GM18505 (cell line): Measurements from ENCODE around the gene CRYGB.
"Not testable (repeated sequence)": the region's sequence is repeated elsewhere in the genome, so short reads cannot be mapped to it uniquely, and the experiment has no call there.

Source experiments
- ATAC-seq: cut with Tn5 transposase; IDR thresholded peaks from one replicate; pipeline ENCODE4 v1.9.1; 2021; ENCODE audit not compliant: unreplicated experiment
- POLR2A ChIP-seq: IDR thresholded peaks from 4 replicates; pipeline ENCODE4 v1.6.1; 2011; ENCODE audit warnings: borderline replicate concordance; ENCODE audit not compliant: insufficient read depth, insufficient read length; ENCODE audit errors: extremely low read depth

The CRYGB gene

GRCh38 chr2:208122248-208122647 is 23.7 kb downstream of the CRYGB start:
- ATAC-seq, result no peak
- TF ChIP-seq POLR2A, result no peak

- ATAC-seq, result no peak
- TF ChIP-seq POLR2A, result no peak
Measured at GRCh38 chr2:208118918-208119317, 27.0 kb downstream of the CRYGB start.

GRCh38 chr2:208117390-208117789 is 28.6 kb downstream of the CRYGB start:
- not testable (repeated sequence) for ATAC-seq

- ATAC-seq, result no peak
- TF ChIP-seq POLR2A, result no peak
Measured at GRCh38 chr2:208112969-208113368, 33.0 kb downstream of the CRYGB start.

GRCh38 chr2:208112273-208112745 is 33.6 kb downstream of the CRYGB start:
- ATAC-seq, result not testable (repeated sequence)

GRCh38 chr2:208103616-208104015 is 42.3 kb downstream of the CRYGB start:
- ATAC-seq, result no peak
- TF ChIP-seq POLR2A, result no peak

- no peak for TF ChIP-seq POLR2A
- ATAC-seq, result no peak
Measured at GRCh38 chr2:208101716-208102631, 44.0 kb downstream of the CRYGB start.

- TF ChIP-seq POLR2A, result no peak
- ATAC-seq, result no peak
Measured at GRCh38 chr2:208099682-208100470, 46.1 kb downstream of the CRYGB start.

GRCh38 chr2:208098701-208099100 is 47.3 kb downstream of the CRYGB start:
- ATAC-seq, result not testable (repeated sequence)

GRCh38 chr2:208098267-208098666 is 47.7 kb downstream of the CRYGB start:
- no peak for TF ChIP-seq POLR2A

GRCh38 chr2:208097801-208098200 is 48.2 kb downstream of the CRYGB start:
- TF ChIP-seq POLR2A, result no peak
- ATAC-seq, result no peak

More at GRCh38 chr2:208098267-208098666, 47.7 kb downstream of the CRYGB start:
- no peak for ATAC-seq

GRCh38 chr2:208097313-208097712 is 48.6 kb downstream of the CRYGB start:
- TF ChIP-seq POLR2A, result no peak
- ATAC-seq, result no peak

- TF ChIP-seq POLR2A, result no peak
- no peak for ATAC-seq
Measured at GRCh38 chr2:208096080-208096479, 49.9 kb downstream of the CRYGB start.

- TF ChIP-seq POLR2A, result no peak
- ATAC-seq, result no peak
Measured at GRCh38 chr2:208093128-208093527, 52.8 kb downstream of the CRYGB start.
